Liver (tissue), 9 donors: ENCODE data around the gene SAPCD2. TPM values are rescaled to one million over a fixed set of nuclear protein-coding genes. Genes with fewer than 3 reads are reported as not detected.

ENCODE experiments used
- DNase-seq: peaks from one replicate; pipeline ENCODE4 v3.0.0-alpha.2; 2017; ENCODE audit warnings: low spot score
- H3K27ac ChIP-seq, 2 donors: one replicate each; pipeline ENCODE4 v1.7.0; 2013; ENCODE audit warnings: inconsistent platforms in 2 of 2, low read length in 2 of 2, control low read depth in 1 of 2, low read depth in 1 of 2, mild to moderate bottlenecking in 1 of 2
- H3K27me3 ChIP-seq, 4 donors: one replicate each; pipeline versions ENCODE4 v1.6.1 to v1.7.0; 2013; ENCODE audit warnings: low read length in 3 of 4, inconsistent platforms in 1 of 4, mild to moderate bottlenecking in 1 of 4, moderate library complexity in 1 of 4; ENCODE audit not compliant: control insufficient read depth in 4 of 4, insufficient read depth in 4 of 4
- H3K36me3 ChIP-seq, 4 donors: one replicate each; pipeline versions ENCODE4 v1.6.1 to v1.7.0; 2013; ENCODE audit warnings: low read length in 3 of 4, mild to moderate bottlenecking in 3 of 4, low read depth in 1 of 4, moderate library complexity in 1 of 4; ENCODE audit not compliant: control insufficient read depth in 4 of 4, insufficient read depth in 3 of 4
- H3K4me1 ChIP-seq, 4 donors: one replicate each; pipeline versions ENCODE4 v1.6.1 to v1.7.0; 2013; ENCODE audit warnings: low read length in 3 of 4, mild to moderate bottlenecking in 3 of 4, moderate library complexity in 1 of 4; ENCODE audit not compliant: control insufficient read depth in 4 of 4, insufficient read depth in 4 of 4
- H3K4me3 ChIP-seq, 3 donors: one replicate each; pipeline versions ENCODE4 v1.6.1 to v1.7.0; 2013; ENCODE audit warnings: low read length in 3 of 3, control low read depth in 1 of 3, low read depth in 1 of 3, mild to moderate bottlenecking in 1 of 3
- H3K9ac ChIP-seq, 2 donors: one replicate each; pipeline ENCODE4 v1.7.0; 2013; ENCODE audit warnings: low read length in 2 of 2, mild to moderate bottlenecking in 2 of 2, moderate library complexity in 2 of 2, control low read depth in 1 of 2, low read depth in 1 of 2
- H3K9me3 ChIP-seq, 4 donors: one replicate each; pipeline versions ENCODE4 v1.6.1 to v1.7.0; 2013; ENCODE audit warnings: low read length in 3 of 4; ENCODE audit not compliant: control insufficient read depth in 4 of 4
- ATF3 ChIP-seq: IDR thresholded peaks from 2 replicates; pipeline ENCODE4 v1.6.1; 2016; ENCODE audit warnings: antibody characterized with exemption
- CTCF ChIP-seq: fragments of 150-350 bp; IDR thresholded peaks from 2 replicates; pipeline ENCODE4 v1.5.1; 2017; ENCODE audit warnings: improper control_type of control experiment, low read depth, low read length; ENCODE audit not compliant: missing input control
- EGR1 ChIP-seq, 2 donors: IDR thresholded peaks; 2 replicates each; pipeline ENCODE4 v1.6.1; 2016 to 2018; ENCODE audit warnings: antibody characterized with exemption in 2 of 2, low read depth in 2 of 2
- FOXA1 ChIP-seq: IDR thresholded peaks from 2 replicates; pipeline ENCODE4 v1.6.1; 2016; ENCODE audit warnings: antibody characterized with exemption
- FOXA2 ChIP-seq: IDR thresholded peaks from 2 replicates; pipeline ENCODE4 v1.6.1; 2016; ENCODE audit warnings: antibody characterized with exemption
- GABPA ChIP-seq, 2 donors: IDR thresholded peaks in 1 of 2; conservative IDR thresholded peaks in 1 of 2; 2 replicates each; pipeline ENCODE4 v1.6.1; 2016; ENCODE audit warnings: antibody characterized with exemption in 2 of 2, mild to moderate bottlenecking in 1 of 2, moderate library complexity in 1 of 2
- HNF4A ChIP-seq, 2 donors: conservative IDR thresholded peaks; 2 replicates each; pipeline ENCODE4 v1.6.1; 2016; ENCODE audit warnings: antibody characterized with exemption in 2 of 2, mild to moderate bottlenecking in 2 of 2
- HNF4G ChIP-seq: IDR thresholded peaks from 2 replicates; pipeline ENCODE4 v1.6.1; 2016; ENCODE audit warnings: antibody characterized with exemption
- MAX ChIP-seq: IDR thresholded peaks from 2 replicates; pipeline ENCODE4 v1.6.1; 2016; ENCODE audit warnings: antibody characterized with exemption
- RAD21 ChIP-seq, 2 donors: IDR thresholded peaks; 2 replicates each; pipeline ENCODE4 v1.6.1; 2016; ENCODE audit warnings: antibody characterized with exemption in 2 of 2, mild to moderate bottlenecking in 2 of 2
- SP1 ChIP-seq: IDR thresholded peaks from 2 replicates; pipeline ENCODE4 v1.6.1; 2018; ENCODE audit warnings: antibody characterized with exemption, mild to moderate bottlenecking
- TAF1 ChIP-seq: conservative IDR thresholded peaks from 2 replicates; pipeline ENCODE4 v1.6.1; 2016; ENCODE audit warnings: antibody characterized with exemption, mild to moderate bottlenecking
- WGBS: extraction: QIAGEN DNeasy Blood & Tissue Kit; methylation state at CpG from one replicate; pipeline ENCODE4 v1.1.7; 2013; 5-methylcytosine and 5-hydroxymethylcytosine counted together
- polyA plus RNA-seq, 2 donors: library from polyadenylated mRNA; stranded (reverse) in 1 of 2; unstranded in 1 of 2; fragments of 200-250 nt in 1 of 2; fragments of >200 nt in 1 of 2; fragmentation: Nextera tagmentation in 1 of 2; extraction: Ambion mirVana in 1 of 2; gene quantifications; one replicate each; pipeline versions ENCODE4 v1.2.1 to v1.2.3, GENCODE V29; 2013 to 2015
- total RNA-seq, 2 donors: library from RNA; depleted of rRNA; stranded (reverse); fragments of >200 nt; gene quantifications; one replicate each; pipeline ENCODE4 v1.2.3, GENCODE V29; 2014
- donor health status: healthy.
- donor health status: healthy.
- donor health status: healthy.
- donor health status: healthy.
- donor health status: healthy.

The SAPCD2 gene
- total and polyA plus RNA-seq, 4 donors = 0.06 to 1.8 (median 0.23) TPM

GRCh38 chr9:137099231-137099630 is 28.9 kb upstream of the SAPCD2 start:
- no peaks in the 10 kb centered on the region for H3K9me3 ChIP-seq
- H3K36me3 ChIP-seq = peaks cover 2 to 70% (median 38%) of the 10 kb centered on the region in 4 donors
- H3K4me1 ChIP-seq = no peaks in the 10 kb centered on the region
- WGBS = 92% methylated on average over 14 of the region's 14 CpGs
- no peak overlapping the region for H3K27ac ChIP-seq
- DNase-seq = no peak
- H3K9ac ChIP-seq = no peak overlapping the region
- TF ChIP-seq RAD21 (IDR thresholded peaks at IDR 0.05) = no peak
- no peaks in the 10 kb centered on the region for H3K27me3 ChIP-seq
- no peak overlapping the region for H3K4me3 ChIP-seq

GRCh38 chr9:137097761-137098462 is 27.6 kb upstream of the SAPCD2 start:
- DNase-seq = no peak
- no peaks in the 10 kb centered on the region for H3K4me1 ChIP-seq

GRCh38 chr9:137096785-137097546 is 26.6 kb upstream of the SAPCD2 start:
- Histone ChIP-seq H3K9me3 (no peaks in the 10 kb centered on the region), H3K27me3 (no peaks in the 10 kb centered on the region), H3K4me1 (no peaks in the 10 kb centered on the region), H3K9ac (no peak overlapping the region), H3K36me3 (peaks cover 1 to 57% (median 25%) of the 10 kb centered on the region in 4 donors), H3K27ac (no peak overlapping the region), H3K4me3 (no peak overlapping the region)
- WGBS = 96% methylated on average over 31 of the region's 31 CpGs
- TF ChIP-seq EGR1 (IDR thresholded peaks at IDR 0.05; ENCODE audit: low read depth in 2 of 2) = no peak
- TF ChIP-seq GABPA (IDR thresholded peaks at IDR 0.05 in 1 of 2, conservative IDR thresholded peaks at IDR 0.05 in 1 of 2) = no peak
- TF ChIP-seq SP1 = no peak
- TF ChIP-seq ATF3 = no peak
- no peak for TF ChIP-seq MAX
- TF ChIP-seq HNF4G = no peak
- no peak for TF ChIP-seq FOXA2
- TF ChIP-seq CTCF = no peak
- TF ChIP-seq HNF4A (conservative IDR thresholded peaks at IDR 0.05) = no peak
- no peak for DNase-seq

More at GRCh38 chr9:137097761-137098462, 27.6 kb upstream of the SAPCD2 start:
- no peak overlapping the region for H3K4me3 ChIP-seq
- no peaks in the 10 kb centered on the region for H3K27me3 ChIP-seq
- 95% methylated on average over 20 of the region's 20 CpGs for WGBS
- no peak overlapping the region for H3K27ac ChIP-seq
- H3K36me3 ChIP-seq = peaks cover 1 to 61% (median 30%) of the 10 kb centered on the region in 4 donors
- TF ChIP-seq FOXA1 (no peak), SP1 (no peak), GABPA (IDR thresholded peaks at IDR 0.05 in 1 of 2, conservative IDR thresholded peaks at IDR 0.05 in 1 of 2) (no peak), HNF4A (conservative IDR thresholded peaks at IDR 0.05) (no peak), TAF1 (no peak)
- no peaks in the 10 kb centered on the region for H3K9me3 ChIP-seq
- no peak overlapping the region for H3K9ac ChIP-seq
